GM12878 (cell line): Measurements from ENCODE around the gene KRT6B. TPM values are rescaled to one million over a fixed set of nuclear protein-coding genes. Genes with fewer than 3 reads are reported as not detected.

Experiments used
- ATAC-seq: fragments of 200-7000 bp; cut with Tn5 transposase; 3 replicates; pipeline ENCODE4 v1.9.1; 2020; ENCODE audit warnings: mild to moderate bottlenecking, moderate library complexity
- BruUV-seq: library from RNA; stranded (reverse); fragments of 400-500 nt; replicated peaks from 2 replicates; lab custom pipeline; 2021; lab: Mats Ljungman, UMichigan
- CTCF ChIA-PET: fragments of 300-600 bp; sonication (Branson Sonifier 250); formaldehyde crosslinking; extraction: SDS; loops from one replicate; lab custom pipeline; 2021; ENCODE audit warnings: inconsistent platforms; lab: Yijun Ruan, JAX
- POLR2A ChIA-PET: fragments of 350-600 bp; formaldehyde crosslinking; extraction: SDS; loops from one replicate; lab custom pipeline; 2021; ENCODE audit warnings: inconsistent platforms; lab: Charles Lee
- RAD21 ChIA-PET: fragments of 300-600 bp; sonication (Branson Sonifier 250); formaldehyde crosslinking; loops from one replicate; lab custom pipeline; 2023; ENCODE audit warnings: antibody characterized with exemption; ENCODE audit not compliant: unreplicated experiment; lab: Charles Lee
- SMC1A ChIA-PET: fragments of 300-600 bp; sonication (Branson Sonifier 250); formaldehyde crosslinking; loops from one replicate; lab custom pipeline; 2023; ENCODE audit not compliant: unreplicated experiment, uncharacterized antibody; lab: Charles Lee
- DNase-seq: peaks from one replicate; pipeline ENCODE4 v3.0.0-alpha.2; 2011; ENCODE audit warnings: low read depth, low spot score
- FAIRE-seq: peaks from 3 replicates; lab custom pipeline; 2011; peaks lifted over from hg19 to GRCh38; lab: Jason Lieb, UNC
- H2AFZ ChIP-seq: 2 replicates; pipeline ENCODE4 v1.6.0; 2011; ENCODE audit warnings: low read depth, low read length, control low read depth; ENCODE audit not compliant: control insufficient read depth
- H3K27ac ChIP-seq: 2 replicates; pipeline ENCODE4 v1.5.1; 2011; ENCODE audit warnings: control low read depth; ENCODE audit not compliant: control insufficient read depth, insufficient read depth
- H3K27me3 ChIP-seq, 2 experiments: replicated peaks in 1 of 2; 2 replicates each; pipeline versions ENCODE4 v1.6.0 to v1.6.1; 2011; ENCODE audit warnings: low read length in 1 of 2; ENCODE audit not compliant: control insufficient read depth in 2 of 2, insufficient read depth in 2 of 2
- H3K36me3 ChIP-seq, 2 experiments: 2 replicates each; pipeline ENCODE4 v1.5.1; 2011; ENCODE audit warnings: low read length in 1 of 2; ENCODE audit not compliant: control insufficient read depth in 2 of 2, insufficient read depth in 2 of 2
- H3K4me1 ChIP-seq: 2 replicates; pipeline ENCODE4 v1.6.1; 2011; ENCODE audit warnings: mild to moderate bottlenecking, low read length, moderate library complexity, mixed read lengths; ENCODE audit not compliant: control insufficient read depth, insufficient read depth
- H3K4me2 ChIP-seq: 2 replicates; pipeline ENCODE4 v1.6.0; 2011; ENCODE audit warnings: control low read depth; ENCODE audit not compliant: control insufficient read depth, insufficient read depth
- H3K4me3 ChIP-seq: fragments of 200-600 bp; sonication (generic); 2 replicates; pipeline ENCODE4 v1.5.1; 2016
- H3K79me2 ChIP-seq: 2 replicates; pipeline ENCODE4 v1.6.0; 2011; ENCODE audit warnings: low read length; ENCODE audit not compliant: control insufficient read depth, insufficient read depth
- H3K9ac ChIP-seq: 2 replicates; pipeline ENCODE4 v1.8.0; 2011; ENCODE audit warnings: low read length, control low read depth, mixed read lengths; ENCODE audit not compliant: control insufficient read depth, insufficient read depth
- H3K9me3 ChIP-seq: replicated peaks from 3 replicates; pipeline ENCODE4 v1.5.1; 2011; ENCODE audit warnings: mild to moderate bottlenecking, low read length; ENCODE audit not compliant: control insufficient read depth, insufficient read depth
- H4K20me1 ChIP-seq: 2 replicates; pipeline ENCODE4 v1.6.0; 2011; ENCODE audit not compliant: control insufficient read depth, insufficient read depth
- ATF3 ChIP-seq: IDR thresholded peaks from 2 replicates; pipeline ENCODE4 v1.6.1; 2011; ENCODE audit warnings: low read depth, mild to moderate bottlenecking, low read length, moderate library complexity, borderline replicate concordance; ENCODE audit errors: extremely low read depth
- SMAD5 ChIP-seq: IDR thresholded peaks from 2 replicates; pipeline ENCODE4 v1.6.1; 2016; ENCODE audit warnings: antibody characterized with exemption, low read depth
- WGBS: methylation state at CpG from one replicate; pipeline ENCODE4 v1.1.6; 2016; ENCODE audit warnings: low lambda C conversion rate; ENCODE audit not compliant: insufficient replicate concordance, insufficient coverage; ENCODE audit errors: missing lambda C conversion rate; 5-methylcytosine and 5-hydroxymethylcytosine counted together
- in situ Hi-C: fragments of 300-500 bp; cut with MboI; formaldehyde crosslinking; loops from 9 replicates; pipeline ENCODE4 v1.14.3; 2018; ENCODE audit warnings: mixed read lengths
- intact Hi-C: fragments of 100-400 bp; cut with micrococcal nuclease; formaldehyde crosslinking; loops from one replicate; pipeline ENCODE4 v1.14.2; 2022; ENCODE audit not compliant: unreplicated experiment
- polyA plus RNA-seq, 11 experiments: library from polyadenylated mRNA; depleted of rRNA in 4 of 11; unstranded in 6 of 11; stranded (reverse) in 5 of 11; fragments of >200 nt; fragmentation: Nextera tagmentation in 4 of 11; fragmentation: Illumina TruSeq in 1 of 11; extraction: Ambion mirVana in 4 of 11; extraction: Trizol in 1 of 11; gene quantifications; 1 replicate in 1 of 11; 2 replicates in 10 of 11; pipeline versions ENCODE4 v1.2.1 to v1.2.3, GENCODE V29; 2011 to 2016; ENCODE audit warnings: inconsistent platforms in 2 of 11, missing spikeins in 2 of 11, low read depth in 1 of 11
- total RNA-seq, 4 experiments: library from RNA; depleted of rRNA in 3 of 4; stranded (reverse); fragments of >200 nt in 3 of 4; fragmentation: Illumina TruSeq in 1 of 4; extraction: Trizol in 1 of 4; gene quantifications; 2 replicates each; pipeline versions ENCODE4 v1.2.1 to v1.2.3, GENCODE V29; 2013 to 2021
- TF ChIP-seq, protein P1 (sequence below): fragments of 450-650 bp; IDR thresholded peaks from 2 replicates; pipeline ENCODE4 v1.6.1; 2017; ENCODE audit warnings: mild to moderate bottlenecking, moderate library complexity

KRT6B gene
- total and polyA plus RNA-seq, 10 of the 15 experiments (the other 5 are each of a cell fraction or from before 2014, with no cell fraction given): 0.07 TPM; not detected in 9

GRCh38 chr12:52398176-52398575 is 53.8 kb downstream of the KRT6B start:
- Histone ChIP-seq H3K9ac (no peak overlapping the region), H4K20me1 (no peaks in the 10 kb centered on the region), H3K4me1 (no peaks in the 10 kb centered on the region; the same call in 1 of the 2 replicates), H3K27me3 (peaks cover 0 to 2% of the 10 kb centered on the region in 2 experiments; a peak in 2 of 4 replicates), H3K4me2 (no peak overlapping the region), H3K4me3 (no peak overlapping the region), H3K9me3 (no peaks in the 10 kb centered on the region), H3K79me2 (no peaks in the 10 kb centered on the region), H3K36me3 (no peaks in the 10 kb centered on the region), H3K27ac (no peak overlapping the region), H2AFZ (no peak overlapping the region)
- 0% methylated on average over 1 of the region's 1 CpG for WGBS
- ChIA-PET RAD21 (no interaction called here), SMC1A (no interaction called here), CTCF (no interaction called here), POLR2A (no interaction called here)
- in situ Hi-C loops: loop anchor here (25.0 kb wide), 1 partner anchor 589 kb away; no protein-coding TSS in a partner anchor
- no peak for DNase-seq
- BruUV-seq: no TSS peak
- intact Hi-C loops: no loop called here
- no peak for FAIRE-seq
- no peak for TF ChIP-seq ATF3
- TF ChIP-seq, protein P1, sequence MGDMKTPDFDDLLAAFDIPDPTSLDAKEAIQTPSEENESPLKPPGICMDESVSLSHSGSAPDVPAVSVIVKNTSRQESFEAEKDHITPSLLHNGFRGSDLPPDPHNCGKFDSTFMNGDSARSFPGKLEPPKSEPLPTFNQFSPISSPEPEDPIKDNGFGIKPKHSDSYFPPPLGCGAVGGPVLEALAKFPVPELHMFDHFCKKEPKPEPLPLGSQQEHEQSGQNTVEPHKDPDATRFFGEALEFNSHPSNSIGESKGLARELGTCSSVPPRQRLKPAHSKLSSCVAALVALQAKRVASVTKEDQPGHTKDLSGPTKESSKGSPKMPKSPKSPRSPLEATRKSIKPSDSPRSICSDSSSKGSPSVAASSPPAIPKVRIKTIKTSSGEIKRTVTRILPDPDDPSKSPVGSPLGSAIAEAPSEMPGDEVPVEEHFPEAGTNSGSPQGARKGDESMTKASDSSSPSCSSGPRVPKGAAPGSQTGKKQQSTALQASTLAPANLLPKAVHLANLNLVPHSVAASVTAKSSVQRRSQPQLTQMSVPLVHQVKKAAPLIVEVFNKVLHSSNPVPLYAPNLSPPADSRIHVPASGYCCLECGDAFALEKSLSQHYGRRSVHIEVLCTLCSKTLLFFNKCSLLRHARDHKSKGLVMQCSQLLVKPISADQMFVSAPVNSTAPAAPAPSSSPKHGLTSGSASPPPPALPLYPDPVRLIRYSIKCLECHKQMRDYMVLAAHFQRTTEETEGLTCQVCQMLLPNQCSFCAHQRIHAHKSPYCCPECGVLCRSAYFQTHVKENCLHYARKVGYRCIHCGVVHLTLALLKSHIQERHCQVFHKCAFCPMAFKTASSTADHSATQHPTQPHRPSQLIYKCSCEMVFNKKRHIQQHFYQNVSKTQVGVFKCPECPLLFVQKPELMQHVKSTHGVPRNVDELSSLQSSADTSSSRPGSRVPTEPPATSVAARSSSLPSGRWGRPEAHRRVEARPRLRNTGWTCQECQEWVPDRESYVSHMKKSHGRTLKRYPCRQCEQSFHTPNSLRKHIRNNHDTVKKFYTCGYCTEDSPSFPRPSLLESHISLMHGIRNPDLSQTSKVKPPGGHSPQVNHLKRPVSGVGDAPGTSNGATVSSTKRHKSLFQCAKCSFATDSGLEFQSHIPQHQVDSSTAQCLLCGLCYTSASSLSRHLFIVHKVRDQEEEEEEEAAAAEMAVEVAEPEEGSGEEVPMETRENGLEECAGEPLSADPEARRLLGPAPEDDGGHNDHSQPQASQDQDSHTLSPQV: no peak
- TF ChIP-seq SMAD5: no peak
- ATAC-seq: no peak
